Effector memory CD4-positive, alpha-beta T cell (primary cell): ENCODE results near the gene GAGE12H.
"Not testable (repeated sequence)": the region's sequence is repeated elsewhere in the genome, so short reads cannot be mapped to it uniquely, and the experiment has no call there.

Source experiments
- DNase-seq, 3 donors: peaks; one replicate each; pipeline ENCODE4 v3.0.0-alpha.2; 2020
- H3K27ac ChIP-seq: 2 replicates; pipeline ENCODE4 v1.7.0; 2013; ENCODE audit warnings: mild to moderate bottlenecking, low read length, moderate library complexity; ENCODE audit not compliant: insufficient read depth, poor library complexity, severe bottlenecking
- H3K27me3 ChIP-seq: replicated peaks from 2 replicates; pipeline ENCODE4 v1.7.0; 2013; ENCODE audit warnings: mild to moderate bottlenecking, low read length; ENCODE audit not compliant: insufficient read depth, control insufficient read depth, poor library complexity, severe bottlenecking
- H3K36me3 ChIP-seq: 2 replicates; pipeline ENCODE4 v1.7.0; 2013; ENCODE audit warnings: mild to moderate bottlenecking, low read length, moderate library complexity; ENCODE audit not compliant: control insufficient read depth, insufficient read depth
- H3K4me1 ChIP-seq: 2 replicates; pipeline ENCODE4 v1.7.0; 2013; ENCODE audit warnings: low read length, mild to moderate bottlenecking; ENCODE audit not compliant: control insufficient read depth, insufficient read depth, poor library complexity, severe bottlenecking
- H3K4me3 ChIP-seq: 2 replicates; pipeline ENCODE4 v1.7.0; 2013; ENCODE audit warnings: low read length, low read depth, mild to moderate bottlenecking; ENCODE audit not compliant: insufficient read depth, poor library complexity, severe bottlenecking
- H3K9me3 ChIP-seq: 2 replicates; pipeline ENCODE4 v1.7.0; 2013; ENCODE audit warnings: mild to moderate bottlenecking, low read length, moderate library complexity; ENCODE audit not compliant: control insufficient read depth

The GAGE12H gene

GRCh38 chrX:49590488-49590887 is 10.7 kb downstream of the GAGE12H start:
- H3K27me3 ChIP-seq, DNase-seq, H3K4me1 ChIP-seq, H3K4me3 ChIP-seq, H3K36me3 ChIP-seq, H3K27ac ChIP-seq, H3K9me3 ChIP-seq: not testable (repeated sequence)

- H3K27me3 ChIP-seq, H3K4me1 ChIP-seq, H3K9me3 ChIP-seq, H3K27ac ChIP-seq, H3K4me3 ChIP-seq, H3K36me3 ChIP-seq, DNase-seq: not testable (repeated sequence)
These were observed 19.0 kb downstream of the GAGE12H start, which contains the start of gene GAGE1 for GRCh38 chrX:49598720-49599119. Gene GAGE1, plus strand, starts transcription at chrX:49599020. Its CDS starts 1,155 bp downstream, at chrX:49600175.

GRCh38 chrX:49610718-49611310 is 31.1 kb downstream of the GAGE12H start:
- Histone ChIP-seq H3K27ac (no peak overlapping the region), H3K4me3 (no peak overlapping the region), H3K4me1 (no peaks in the 10 kb centered on the region), H3K27me3 (no peaks in the 10 kb centered on the region), H3K9me3 (no peaks in the 10 kb centered on the region), H3K36me3 (no peaks in the 10 kb centered on the region)
- DNase-seq = no peak

GRCh38 chrX:49618574-49618973 is 38.8 kb downstream of the GAGE12H start:
- Histone ChIP-seq H3K4me1 (no peaks in the 10 kb centered on the region), H3K27me3 (no peaks in the 10 kb centered on the region), H3K36me3 (no peaks in the 10 kb centered on the region), H3K9me3 (no peaks in the 10 kb centered on the region), H3K4me3 (no peak overlapping the region), H3K27ac (no peak overlapping the region)
- no peak for DNase-seq

GRCh38 chrX:49627086-49627777 is 47.5 kb downstream of the GAGE12H start:
- Histone ChIP-seq H3K4me3 (no peak overlapping the region), H3K4me1 (no peaks in the 10 kb centered on the region), H3K36me3 (no peaks in the 10 kb centered on the region), H3K27me3 (no peaks in the 10 kb centered on the region), H3K27ac (no peak overlapping the region), H3K9me3 (no peaks in the 10 kb centered on the region)
- DNase-seq = peak in 1 of 3 donors; percentile 7
